Thyroid gland (tissue), 4 donors: Measurements from ENCODE around the gene CTIF.

Source experiments
- CTCF ChIP-seq, 6 experiments: fragments of 200-600 bp in 3 of 6; fragments of 450-650 bp in 3 of 6; sonication (generic) in 3 of 6; IDR thresholded peaks; one replicate each; pipeline ENCODE4 v1.5.1; 2016 to 2019; ENCODE audit warnings: antibody characterized with exemption in 6 of 6, mild to moderate bottlenecking in 2 of 6, inconsistent platforms in 1 of 6, moderate library complexity in 1 of 6
- POLR2A ChIP-seq, 2 donors: fragments of 450-650 bp; IDR thresholded peaks; one replicate each; pipeline ENCODE4 v1.6.1; 2017; ENCODE audit warnings: antibody characterized with exemption in 2 of 2, mild to moderate bottlenecking in 2 of 2, moderate library complexity in 1 of 2

- TF ChIP-seq POLR2A (IDR thresholded peaks at IDR 0.05) (no peak), CTCF (IDR thresholded peaks at IDR 0.05) (no peak)
Observed at GRCh38 chr18:48607056-48607984, 68.5 kb downstream of the CTIF start.
